ENCODE results near the gene RENBP.

RENBP gene

GRCh38 chrX:153931748-153932147, 12.7 kb downstream of the RENBP start:
- DNase-seq: no peak

GRCh38 chrX:153931151-153931550, 13.3 kb downstream of the RENBP start:
- no peak for DNase-seq

GRCh38 chrX:153930011-153930910, 14.2 kb downstream of the RENBP start:
- no peak for DNase-seq

- peak; percentile 16 for DNase-seq
Observed at GRCh38 chrX:153929576-153929975, 14.9 kb downstream of the RENBP start.

GRCh38 chrX:153928846-153929245, 15.6 kb downstream of the RENBP start:
- DNase-seq: peak; percentile 19

GRCh38 chrX:153927922-153928760, 16.3 kb downstream of the RENBP start:
- DNase-seq: peak; percentile 94

- DNase-seq: no peak
Observed at GRCh38 chrX:153927672-153927921, 16.8 kb downstream of the RENBP start.

- DNase-seq: peak; percentile 95
Observed at GRCh38 chrX:153926858-153927671, 17.4 kb downstream of the RENBP start.

- DNase-seq: no peak
Observed at GRCh38 chrX:153926552-153926857, 17.9 kb downstream of the RENBP start.

- peak; percentile 51 for DNase-seq
Observed at GRCh38 chrX:153925739-153926551, 18.5 kb downstream of the RENBP start, which contains the start of gene ARHGAP4. ARHGAP4 (minus strand) TSS chrX:153926264; CDS start chrX:153926202, 62 bp downstream.

GRCh38 chrX:153925387-153925738, 19.1 kb downstream of the RENBP start:
- DNase-seq: no peak

GRCh38 chrX:153924149-153924861, 20.1 kb downstream of the RENBP start:
- peak; percentile 60 for DNase-seq

- peak; percentile 18 for DNase-seq
Observed at GRCh38 chrX:153922932-153923857, 21.2 kb downstream of the RENBP start.

- DNase-seq: no peak
Observed at GRCh38 chrX:153921511-153922446, 22.7 kb downstream of the RENBP start.

- DNase-seq: no peak
Observed at GRCh38 chrX:153921070-153921469, 23.4 kb downstream of the RENBP start.

GRCh38 chrX:153920546-153920945, 23.9 kb downstream of the RENBP start:
- DNase-seq: no peak

GRCh38 chrX:153919281-153919680, 25.2 kb downstream of the RENBP start:
- DNase-seq: no peak

GRCh38 chrX:153917869-153918268, 26.6 kb downstream of the RENBP start:
- no peak for DNase-seq

- no peak for DNase-seq
Observed at GRCh38 chrX:153913701-153914100, 30.7 kb downstream of the RENBP start.

- DNase-seq: no peak
Observed at GRCh38 chrX:153913211-153913610, 31.2 kb downstream of the RENBP start.

Measured in MV-4-11 (cell line).